ENCODE results near the gene ATP2A2. TPM values are rescaled to one million over a fixed set of nuclear protein-coding genes. Genes with fewer than 3 reads are reported as not detected.

ATP2A2 gene
- total RNA-seq, 4 donors from 2014 or later: 128 to 185 (median 178) TPM

DNA sequence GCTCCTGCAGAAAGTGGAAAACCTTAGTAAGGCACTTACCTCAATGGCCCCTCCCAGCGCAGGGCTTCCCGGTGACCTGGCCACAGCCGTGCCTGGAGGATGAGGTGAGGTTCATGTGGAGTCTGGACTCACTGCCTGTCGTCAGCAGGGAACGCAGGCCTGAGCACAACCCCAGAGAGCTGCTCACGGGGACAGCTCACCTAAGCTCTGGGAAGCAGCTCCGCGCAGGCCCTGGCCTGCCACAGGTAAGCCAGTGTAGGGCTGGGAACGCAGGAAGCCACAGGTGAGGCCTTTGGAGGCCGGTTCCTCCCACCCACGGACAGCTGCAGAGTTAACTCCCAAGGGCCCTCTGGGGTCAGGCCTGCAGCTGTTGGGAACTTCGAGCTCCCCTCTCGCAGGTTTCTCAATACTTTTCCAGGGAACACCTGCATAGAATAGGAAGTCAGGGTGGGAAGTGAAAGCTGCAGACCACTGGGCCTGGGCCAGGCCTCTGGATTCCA is 89.7 kb downstream of the ATP2A2 start:
- Histone ChIP-seq H3K9me3 (no peaks in the 10 kb centered on the region), H3K36me3 (peaks cover 0 to 22% (median 10%) of the 10 kb centered on the region in 4 donors), H3K4me3 (no peak overlapping the region), H3K27me3 (no peaks in the 10 kb centered on the region), H3K27ac (peak overlapping the region in 1 of 4 donors; percentile 61), H3K4me1 (peaks cover 3 to 43% (median 7%) of the 10 kb centered on the region in 4 donors)
- DNase-seq: no peak
- no peak for TF ChIP-seq POLR2AphosphoS5 (IDR thresholded peaks at IDR 0.05)
- TF ChIP-seq POLR2A (IDR thresholded peaks at IDR 0.05): no peak
- TF ChIP-seq, protein P1, sequence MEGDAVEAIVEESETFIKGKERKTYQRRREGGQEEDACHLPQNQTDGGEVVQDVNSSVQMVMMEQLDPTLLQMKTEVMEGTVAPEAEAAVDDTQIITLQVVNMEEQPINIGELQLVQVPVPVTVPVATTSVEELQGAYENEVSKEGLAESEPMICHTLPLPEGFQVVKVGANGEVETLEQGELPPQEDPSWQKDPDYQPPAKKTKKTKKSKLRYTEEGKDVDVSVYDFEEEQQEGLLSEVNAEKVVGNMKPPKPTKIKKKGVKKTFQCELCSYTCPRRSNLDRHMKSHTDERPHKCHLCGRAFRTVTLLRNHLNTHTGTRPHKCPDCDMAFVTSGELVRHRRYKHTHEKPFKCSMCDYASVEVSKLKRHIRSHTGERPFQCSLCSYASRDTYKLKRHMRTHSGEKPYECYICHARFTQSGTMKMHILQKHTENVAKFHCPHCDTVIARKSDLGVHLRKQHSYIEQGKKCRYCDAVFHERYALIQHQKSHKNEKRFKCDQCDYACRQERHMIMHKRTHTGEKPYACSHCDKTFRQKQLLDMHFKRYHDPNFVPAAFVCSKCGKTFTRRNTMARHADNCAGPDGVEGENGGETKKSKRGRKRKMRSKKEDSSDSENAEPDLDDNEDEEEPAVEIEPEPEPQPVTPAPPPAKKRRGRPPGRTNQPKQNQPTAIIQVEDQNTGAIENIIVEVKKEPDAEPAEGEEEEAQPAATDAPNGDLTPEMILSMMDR (IDR thresholded peaks at IDR 0.05): no peak
- TF ChIP-seq EP300 (IDR thresholded peaks at IDR 0.05; ENCODE audit: low read depth): no peak
- in situ Hi-C loops (cut with MboI; ENCODE audit: low pct_ligation_motif_present in 1 of 4, low pct_unique_long_range_greater_than_20kb in 1 of 4, low sequenced_read_pairs in 3 of 4) (no loop called here), intact Hi-C loops (cut with DNase I; ENCODE audit: low total_unique reads) (no loop called here)
- WGBS, 2 donors (ENCODE audit: low coverage in 1 of 2): 78% methylated on average over 13 of the region's 13 CpGs; no CpG with 5 or more reads in 1 of the 2 donors

DNA sequence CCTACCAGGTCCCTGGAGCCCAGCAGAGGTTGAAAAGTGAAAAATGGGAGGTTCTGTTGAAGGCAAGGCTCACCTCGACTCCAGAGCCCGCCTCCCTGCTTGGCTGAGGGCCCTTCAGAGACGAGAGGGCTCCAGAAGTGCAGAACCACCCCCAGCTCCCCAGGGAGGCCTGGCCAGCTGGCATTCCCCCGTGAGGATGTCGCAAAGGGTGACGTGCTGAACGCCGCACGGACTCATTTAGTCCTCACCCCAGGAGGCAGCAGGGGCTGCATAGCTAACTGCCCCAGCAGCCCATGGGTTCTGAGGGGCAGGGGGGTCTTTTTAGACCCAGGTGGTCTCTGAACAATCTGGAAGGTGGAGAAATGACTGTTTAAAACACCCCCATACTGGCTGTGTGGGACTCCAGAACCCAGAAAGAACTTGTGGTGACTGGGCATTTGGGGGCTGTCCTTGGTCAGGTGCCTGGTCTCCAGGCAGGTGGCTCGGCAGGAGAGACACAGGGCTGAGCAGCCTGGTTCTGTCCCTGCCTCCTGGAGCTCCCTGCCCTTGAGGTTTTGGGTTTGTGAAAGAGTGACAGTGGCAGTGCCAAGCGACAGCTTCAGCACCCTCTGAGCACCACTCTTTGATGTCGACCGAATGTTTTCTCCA is 90.5 kb downstream of the ATP2A2 start:
- peaks cover 3 to 39% (median 7%) of the 10 kb centered on the region in 4 donors for H3K4me1 ChIP-seq
- H3K27ac ChIP-seq: peak overlapping the region in 2 of 4 donors; percentile 54 to 61
- in situ Hi-C loops (cut with MboI; ENCODE audit: low pct_ligation_motif_present in 1 of 4, low pct_unique_long_range_greater_than_20kb in 1 of 4, low sequenced_read_pairs in 3 of 4): no loop called here

DNA sequence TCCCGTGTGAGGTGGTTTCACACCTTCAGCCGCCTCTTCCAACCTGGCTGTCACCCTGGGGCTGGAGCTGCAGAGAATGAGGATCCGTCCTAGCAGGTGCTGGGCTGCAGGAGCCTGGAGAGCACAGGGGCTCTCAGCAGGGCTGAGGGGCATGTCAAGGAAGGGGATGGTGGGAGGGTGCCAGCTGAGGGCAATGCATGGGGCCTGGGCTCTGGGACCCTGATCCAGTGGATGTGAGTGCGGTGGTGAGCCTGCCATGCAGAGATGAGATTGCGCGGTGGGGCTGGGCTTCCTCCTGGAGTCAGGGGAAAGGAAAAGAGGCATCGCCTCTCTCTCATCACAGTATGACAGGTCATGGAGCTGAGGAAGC is 91.0 kb downstream of the ATP2A2 start:
- TF ChIP-seq POLR2AphosphoS5 (IDR thresholded peaks at IDR 0.05): no peak
- TF ChIP-seq POLR2A (IDR thresholded peaks at IDR 0.05): no peak
- TF ChIP-seq EP300 (IDR thresholded peaks at IDR 0.05; ENCODE audit: low read depth): no peak
- TF ChIP-seq, protein P1 (IDR thresholded peaks at IDR 0.05): no peak
- H3K4me1 ChIP-seq: peaks cover 0 to 34% (median 5%) of the 10 kb centered on the region in 4 donors
- in situ Hi-C loops (cut with MboI; ENCODE audit: low pct_ligation_motif_present in 1 of 4, low pct_unique_long_range_greater_than_20kb in 1 of 4, low sequenced_read_pairs in 3 of 4): no loop called here
- no peak overlapping the region for H3K4me3 ChIP-seq
- no peaks in the 10 kb centered on the region for H3K27me3 ChIP-seq
- H3K27ac ChIP-seq: peak overlapping the region in 3 of 4 donors; percentile 20 to 61 (median 54)
- WGBS, 2 donors (ENCODE audit: low coverage in 1 of 2): 88% methylated on average over 7 of the region's 7 CpGs; no CpG with 5 or more reads in 1 of the 2 donors
- no peaks in the 10 kb centered on the region for H3K9me3 ChIP-seq
- DNase-seq: no peak
- peaks cover 0 to 28% (median 13%) of the 10 kb centered on the region in 4 donors for H3K36me3 ChIP-seq
- intact Hi-C loops (cut with DNase I; ENCODE audit: low total_unique reads): no loop called here

More for the DNA sequence above, 90.5 kb downstream of the ATP2A2 start:
- intact Hi-C loops (cut with DNase I; ENCODE audit: low total_unique reads): no loop called here
- Histone ChIP-seq H3K36me3 (peaks cover 0 to 27% (median 13%) of the 10 kb centered on the region in 4 donors), H3K9me3 (no peaks in the 10 kb centered on the region), H3K27me3 (no peaks in the 10 kb centered on the region), H3K4me3 (no peak overlapping the region)
- 65% methylated on average over 13 of the region's 13 CpGs; no CpG with 5 or more reads in 1 of the 2 donors for WGBS, 2 donors (ENCODE audit: low coverage in 1 of 2)
- no peak for TF ChIP-seq EP300 (IDR thresholded peaks at IDR 0.05; ENCODE audit: low read depth)
- TF ChIP-seq, protein P1 (IDR thresholded peaks at IDR 0.05): no peak
- TF ChIP-seq POLR2A (IDR thresholded peaks at IDR 0.05): no peak
- no peak for TF ChIP-seq POLR2AphosphoS5 (IDR thresholded peaks at IDR 0.05)
- no peak for DNase-seq

DNA sequence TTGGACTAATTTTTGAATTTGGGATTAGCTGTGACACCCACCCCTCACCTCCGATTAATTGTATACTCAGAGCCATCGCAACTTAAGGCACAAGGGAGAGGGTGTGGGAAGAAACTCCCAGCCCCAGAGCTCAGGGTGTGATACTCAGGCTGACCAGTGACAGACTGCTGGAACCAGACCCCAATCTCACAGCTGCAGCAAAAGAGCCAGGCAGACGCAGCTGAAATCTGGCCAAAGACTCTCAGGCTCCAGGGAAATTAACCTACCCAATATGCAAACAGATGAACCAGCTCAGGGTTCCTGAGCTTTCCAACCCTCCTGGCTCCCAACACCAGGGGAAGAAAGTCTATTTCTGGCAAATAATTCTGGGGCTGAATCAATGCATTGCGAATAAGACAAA is 92.0 kb downstream of the ATP2A2 start:
- Histone ChIP-seq H3K36me3 (peaks cover 0 to 38% (median 17%) of the 10 kb centered on the region in 4 donors), H3K27me3 (no peaks in the 10 kb centered on the region), H3K4me3 (no peak overlapping the region), H3K27ac (peak overlapping the region; percentile 25 to 61 (median 52)), H3K9me3 (no peaks in the 10 kb centered on the region), H3K4me1 (peaks cover 0 to 28% (median 5%) of the 10 kb centered on the region in 4 donors)
- TF ChIP-seq EP300 (IDR thresholded peaks at IDR 0.05; ENCODE audit: low read depth) (no peak), POLR2A (IDR thresholded peaks at IDR 0.05) (no peak), POLR2AphosphoS5 (IDR thresholded peaks at IDR 0.05) (no peak)
- TF ChIP-seq, protein P1 (IDR thresholded peaks at IDR 0.05): no peak
- no peak for DNase-seq
- 76 to 77% methylated on average over 3 to 4 of the region's 4 CpGs for WGBS, 2 donors (ENCODE audit: low coverage in 1 of 2)
- intact Hi-C loops (cut with DNase I; ENCODE audit: low total_unique reads) (no loop called here), in situ Hi-C loops (cut with MboI; ENCODE audit: low pct_ligation_motif_present in 1 of 4, low pct_unique_long_range_greater_than_20kb in 1 of 4, low sequenced_read_pairs in 3 of 4) (no loop called here)
